GM12865 (cell line): Measurements from ENCODE around the gene DDIAS.

Source experiments
- DNase-seq: peaks from one replicate; pipeline ENCODE4 v3.0.0; 2010; ENCODE audit warnings: low read depth
- H3K4me3 ChIP-seq: 2 replicates; pipeline ENCODE4 v1.5.1; 2011; ENCODE audit warnings: mild to moderate bottlenecking, low read depth, low read length, control low read depth
- CTCF ChIP-seq: IDR thresholded peaks from 2 replicates; pipeline ENCODE4 v1.5.1; 2011; ENCODE audit warnings: low read length, control low read depth, low read depth, inconsistent platforms; ENCODE audit not compliant: insufficient read depth; ENCODE audit errors: missing control alignments

DDIAS gene

GRCh38 chr11:82980292-82980691 lies 78.8 kb downstream of the DDIAS start:
- TF ChIP-seq CTCF, result no peak
- no peak for DNase-seq
- no peak overlapping the region for H3K4me3 ChIP-seq

GRCh38 chr11:82980947-82981346 lies 79.4 kb downstream of the DDIAS start:
- no peak overlapping the region for H3K4me3 ChIP-seq
- no peak for TF ChIP-seq CTCF
- DNase-seq, result no peak

- TF ChIP-seq CTCF, result no peak
- DNase-seq, result no peak
- H3K4me3 ChIP-seq, result no peak overlapping the region
These were observed 80.3 kb downstream of the DDIAS start for GRCh38 chr11:82981852-82982251.
